OCI-LY3 (cell line): ENCODE data around the gene KIF6.

Experiments used
- EZH2phosphoT487 ChIP-seq: fragments of 200-600 bp; shearing (Covaris generic); IDR thresholded peaks from 2 replicates; pipeline ENCODE4 v1.6.1; 2018; ENCODE audit warnings: antibody characterized with exemption, mixed run types, low read depth
- TF ChIP-seq, protein P1 (sequence below): fragments of 200-600, 300-600 bp; sonication (generic); IDR thresholded peaks from 2 replicates; pipeline ENCODE4 v1.5.1; 2014; ENCODE audit warnings: antibody characterized with exemption, low read length, low read depth

DNA sequence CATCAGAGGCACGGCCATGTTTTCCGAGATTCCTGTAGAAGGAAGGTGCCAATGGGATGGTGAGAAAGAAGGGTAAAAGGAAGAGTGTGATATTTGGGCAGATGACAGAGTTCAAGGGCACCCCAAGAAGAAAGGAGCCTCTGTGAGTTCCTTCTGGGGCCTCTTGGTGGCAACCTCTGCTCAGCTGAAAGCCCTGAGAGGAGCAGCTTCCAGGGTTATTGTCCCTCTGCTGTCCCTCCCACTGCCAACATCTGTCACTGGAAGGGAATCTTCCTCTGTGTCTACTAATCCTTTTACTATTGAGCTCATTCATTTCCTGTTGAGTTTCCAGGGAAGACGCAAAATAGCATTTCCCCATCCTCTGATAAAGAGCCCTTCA lies 362.7 kb downstream of the KIF6 start:
- TF ChIP-seq, protein P1, sequence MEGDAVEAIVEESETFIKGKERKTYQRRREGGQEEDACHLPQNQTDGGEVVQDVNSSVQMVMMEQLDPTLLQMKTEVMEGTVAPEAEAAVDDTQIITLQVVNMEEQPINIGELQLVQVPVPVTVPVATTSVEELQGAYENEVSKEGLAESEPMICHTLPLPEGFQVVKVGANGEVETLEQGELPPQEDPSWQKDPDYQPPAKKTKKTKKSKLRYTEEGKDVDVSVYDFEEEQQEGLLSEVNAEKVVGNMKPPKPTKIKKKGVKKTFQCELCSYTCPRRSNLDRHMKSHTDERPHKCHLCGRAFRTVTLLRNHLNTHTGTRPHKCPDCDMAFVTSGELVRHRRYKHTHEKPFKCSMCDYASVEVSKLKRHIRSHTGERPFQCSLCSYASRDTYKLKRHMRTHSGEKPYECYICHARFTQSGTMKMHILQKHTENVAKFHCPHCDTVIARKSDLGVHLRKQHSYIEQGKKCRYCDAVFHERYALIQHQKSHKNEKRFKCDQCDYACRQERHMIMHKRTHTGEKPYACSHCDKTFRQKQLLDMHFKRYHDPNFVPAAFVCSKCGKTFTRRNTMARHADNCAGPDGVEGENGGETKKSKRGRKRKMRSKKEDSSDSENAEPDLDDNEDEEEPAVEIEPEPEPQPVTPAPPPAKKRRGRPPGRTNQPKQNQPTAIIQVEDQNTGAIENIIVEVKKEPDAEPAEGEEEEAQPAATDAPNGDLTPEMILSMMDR: peak; percentile 41; the same call in 1 of the 2 replicates
- TF ChIP-seq EZH2phosphoT487: no peak
